AG10803 (cell line): ENCODE data around the gene IGFBP5.

Source experiments
- DNase-seq: peaks from one replicate; pipeline ENCODE4 v3.0.0; 2010; ENCODE audit warnings: low read depth
- H3K4me3 ChIP-seq: 2 replicates; pipeline ENCODE4 v1.5.1; 2011; ENCODE audit warnings: mild to moderate bottlenecking, low read length, control low read depth
- TF ChIP-seq, protein P1 (sequence below): conservative IDR thresholded peaks from 2 replicates; pipeline ENCODE4 v1.5.1; 2011; ENCODE audit warnings: mild to moderate bottlenecking, low read length, control low read depth, inconsistent platforms

Gene IGFBP5

GRCh38 chr2:216694082-216694825 lies 1.1 kb downstream of the IGFBP5 start:
- TF ChIP-seq, protein P1, sequence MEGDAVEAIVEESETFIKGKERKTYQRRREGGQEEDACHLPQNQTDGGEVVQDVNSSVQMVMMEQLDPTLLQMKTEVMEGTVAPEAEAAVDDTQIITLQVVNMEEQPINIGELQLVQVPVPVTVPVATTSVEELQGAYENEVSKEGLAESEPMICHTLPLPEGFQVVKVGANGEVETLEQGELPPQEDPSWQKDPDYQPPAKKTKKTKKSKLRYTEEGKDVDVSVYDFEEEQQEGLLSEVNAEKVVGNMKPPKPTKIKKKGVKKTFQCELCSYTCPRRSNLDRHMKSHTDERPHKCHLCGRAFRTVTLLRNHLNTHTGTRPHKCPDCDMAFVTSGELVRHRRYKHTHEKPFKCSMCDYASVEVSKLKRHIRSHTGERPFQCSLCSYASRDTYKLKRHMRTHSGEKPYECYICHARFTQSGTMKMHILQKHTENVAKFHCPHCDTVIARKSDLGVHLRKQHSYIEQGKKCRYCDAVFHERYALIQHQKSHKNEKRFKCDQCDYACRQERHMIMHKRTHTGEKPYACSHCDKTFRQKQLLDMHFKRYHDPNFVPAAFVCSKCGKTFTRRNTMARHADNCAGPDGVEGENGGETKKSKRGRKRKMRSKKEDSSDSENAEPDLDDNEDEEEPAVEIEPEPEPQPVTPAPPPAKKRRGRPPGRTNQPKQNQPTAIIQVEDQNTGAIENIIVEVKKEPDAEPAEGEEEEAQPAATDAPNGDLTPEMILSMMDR, result no peak
- H3K4me3 ChIP-seq, result peak overlapping the region; percentile 70
- peak; percentile 33 for DNase-seq

- TF ChIP-seq, protein P1, result no peak
- peak overlapping the region; percentile 70 for H3K4me3 ChIP-seq
- DNase-seq, result no peak
Measured at GRCh38 chr2:216693414-216694080, 1.8 kb downstream of the IGFBP5 start.

DNA sequence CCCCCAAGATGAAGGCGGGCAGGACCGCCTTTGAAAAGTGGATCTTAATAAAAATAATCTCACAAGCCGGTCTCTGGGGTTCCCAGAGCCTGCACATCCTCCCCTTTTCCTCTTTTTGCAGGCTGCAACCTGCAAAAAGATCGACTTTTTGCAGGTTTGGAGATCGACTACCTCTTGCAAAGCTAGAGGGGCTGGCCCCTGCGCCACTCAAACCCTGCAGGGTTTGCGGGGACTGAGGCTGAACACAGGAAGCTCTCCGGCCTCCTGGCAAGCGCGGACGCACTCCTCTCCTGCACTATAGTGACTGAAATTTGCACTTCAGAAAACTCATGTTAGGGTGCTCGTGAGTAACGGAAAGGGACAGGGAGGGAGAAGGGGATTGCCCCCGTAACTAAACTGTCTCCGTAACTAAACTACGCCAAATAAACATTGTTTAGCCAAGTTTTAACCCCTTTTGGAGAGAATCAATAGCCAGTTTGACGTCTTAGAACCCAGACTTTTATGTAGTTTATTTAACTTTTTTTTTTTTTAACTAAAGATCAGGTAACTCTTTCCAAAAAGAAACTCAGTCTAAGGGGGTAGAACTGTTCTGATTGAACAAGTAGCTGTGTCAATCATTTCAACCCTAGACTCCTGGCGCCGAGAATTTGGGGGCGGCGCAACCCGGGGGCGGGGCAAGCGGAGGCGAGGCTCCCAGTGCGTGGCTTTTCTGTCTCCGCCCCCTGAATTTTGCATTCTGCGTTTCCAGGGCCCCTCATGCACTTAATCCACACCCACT lies 2.5 kb downstream of the IGFBP5 start:
- DNase-seq, result peak; percentile 45
- H3K4me3 ChIP-seq, result peak overlapping the region; percentile 70
- TF ChIP-seq, protein P1, result no peak

GRCh38 chr2:216690853-216691741 lies 4.3 kb downstream of the IGFBP5 start:
- TF ChIP-seq, protein P1, result no peak
- peak; percentile 92 for DNase-seq
- peak overlapping the region; percentile 61 for H3K4me3 ChIP-seq

GRCh38 chr2:216690456-216690852 lies 4.9 kb downstream of the IGFBP5 start:
- peak overlapping the region; percentile 61 for H3K4me3 ChIP-seq
- TF ChIP-seq, protein P1, result no peak
- no peak for DNase-seq

DNA sequence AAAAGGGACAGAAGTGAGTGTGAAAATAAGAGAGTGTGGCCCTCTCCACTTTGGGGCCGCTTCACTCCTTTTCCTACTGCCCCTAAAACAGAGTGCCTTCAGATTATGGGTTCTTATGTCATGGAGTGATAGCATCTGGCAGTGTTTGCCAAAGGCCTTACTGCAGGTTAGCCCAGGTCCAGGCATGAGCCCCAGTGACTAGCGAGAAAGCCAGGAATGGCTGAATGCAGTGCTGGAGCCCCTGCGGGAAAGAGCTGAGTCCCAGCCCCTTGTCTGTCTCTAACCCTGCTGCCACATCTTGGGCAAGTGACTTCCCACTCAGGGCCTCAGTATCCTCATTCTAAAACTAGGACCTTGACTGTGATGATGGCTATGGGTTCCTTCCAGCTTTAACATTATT lies 6.0 kb downstream of the IGFBP5 start:
- no peak for DNase-seq
- TF ChIP-seq, protein P1, result no peak
- H3K4me3 ChIP-seq, result no peak overlapping the region
